HepG2 (cell line): Measurements from ENCODE around the gene KPNA3.

Experiments used
- ARNT ChIP-seq: fragments of 450-650 bp; IDR thresholded peaks from 2 replicates; pipeline ENCODE4 v1.6.1; 2017
- BRCA1 ChIP-seq: sonication (generic); formaldehyde crosslinking; IDR thresholded peaks from 2 replicates; pipeline ENCODE4 v1.4.0; 2020; ENCODE audit warnings: missing genetic modification reagents
- CCAR2 ChIP-seq: fragments of 200-400 bp; formaldehyde crosslinking; optimal IDR thresholded peaks from 2 replicates; pipeline ENCODE3; 2018; ENCODE audit warnings: low read depth, mild to moderate bottlenecking, low read length, moderate library complexity
- CCDC6 ChIP-seq: sonication (generic); formaldehyde crosslinking; IDR thresholded peaks from 2 replicates; pipeline ENCODE4 v1.8.1; 2022; ENCODE audit warnings: mild to moderate bottlenecking, missing genetic modification reagents, moderate library complexity
- CTCF ChIP-seq: sonication (generic); formaldehyde crosslinking; IDR thresholded peaks from 2 replicates; pipeline ENCODE4 v1.5.0; 2020; ENCODE audit warnings: mild to moderate bottlenecking, missing genetic modification reagents, moderate library complexity
- KAT2B ChIP-seq: fragments of 150-350 bp; IDR thresholded peaks from 2 replicates; pipeline ENCODE4 v1.6.1; 2014; ENCODE audit warnings: low read depth, low read length, borderline replicate concordance
- MTERF4 ChIP-seq: sonication (generic); formaldehyde crosslinking; IDR thresholded peaks from 2 replicates; pipeline ENCODE4 v1.8.0; 2023; ENCODE audit warnings: mild to moderate bottlenecking, missing genetic modification reagents
- NFIC ChIP-seq: IDR thresholded peaks from 2 replicates; pipeline ENCODE4 v1.6.1; 2012; ENCODE audit warnings: mild to moderate bottlenecking, low read length, inconsistent platforms
- NR2F6 ChIP-seq, 2 experiments: IDR thresholded peaks; 2 replicates each; pipeline ENCODE4 v1.6.1; 2016; ENCODE audit warnings: antibody characterized with exemption in 1 of 2, mild to moderate bottlenecking in 1 of 2
- PBX3 ChIP-seq: sonication (generic); formaldehyde crosslinking; IDR thresholded peaks from 2 replicates; pipeline ENCODE4 v1.8.1; 2023; ENCODE audit warnings: missing genetic modification reagents, inconsistent platforms, borderline replicate concordance
- RERE ChIP-seq: IDR thresholded peaks from 2 replicates; pipeline ENCODE4 v1.6.1; 2016; ENCODE audit warnings: low read depth, missing genetic modification reagents, missing compliant biosample characterization
- TP53 ChIP-seq: sonication (generic); formaldehyde crosslinking; conservative IDR thresholded peaks from 2 replicates; pipeline ENCODE4 v1.4.0; 2020; ENCODE audit warnings: missing genetic modification reagents
- ZNF296 ChIP-seq: sonication (generic); formaldehyde crosslinking; conservative IDR thresholded peaks from 2 replicates; pipeline ENCODE4 v1.5.0; 2020; ENCODE audit warnings: mild to moderate bottlenecking, missing genetic modification reagents
- ZNF670 ChIP-seq: sonication (generic); formaldehyde crosslinking; IDR thresholded peaks from 2 replicates; pipeline ENCODE4 v1.8.0; 2022; ENCODE audit warnings: mild to moderate bottlenecking, missing genetic modification reagents, borderline replicate concordance

- TF ChIP-seq TP53 (0 out of 2 replicates have a peak, but pooled peaks have one; percentile 62), BRCA1 (CRISPR knock-in tag) (peak; percentile 89), CTCF (no peak; the same call in 1 of the 2 replicates), CCDC6 (CRISPR knock-in tag) (peak; percentile 77), KAT2B (no peak), RERE (no peak), CCAR2 (no peak), NFIC (no peak), ARNT (no peak), ZNF296 (0 out of 2 replicates have a peak, but pooled peaks have one; percentile 77), NR2F6 (IDR thresholded peaks at IDR 0.05) (no peak), NR2F6 (CRISPR knock-in tag; IDR thresholded peaks at IDR 0.05) (no peak), PBX3 (CRISPR knock-in tag) (no peak), MTERF4 (no peak; the same call in 1 of the 2 replicates), ZNF670 (CRISPR knock-in tag) (0 out of 2 replicates have a peak, but pooled peaks have one; percentile 59)
Measured at GRCh38 chr13:49690995-49691784, 101.3 kb downstream of the KPNA3 start, which contains the start of gene EBPL.
